GM10248 (cell line): Measurements from ENCODE around the gene FAM200C.

Experiments used
- CTCF ChIA-PET: fragments of 300-600 bp; sonication (Branson Sonifier 250); formaldehyde crosslinking; extraction: SDS; loops from one replicate; lab custom pipeline; 2021; ENCODE audit warnings: antibody characterized with exemption; lab: Yijun Ruan, JAX
- POLR2A ChIA-PET: fragments of 350-650 bp; sonication (Branson Sonifier 250); formaldehyde crosslinking; extraction: SDS; loops from one replicate; lab custom pipeline; 2020; ENCODE audit warnings: antibody characterized with exemption; lab: Yijun Ruan, JAX
- DNase-seq: peaks from one replicate; pipeline ENCODE4 v3.0.0; 2012; ENCODE audit errors: extremely low spot score
- CTCF ChIP-seq: IDR thresholded peaks from 2 replicates; pipeline ENCODE4 v1.5.1; 2012; ENCODE audit warnings: mild to moderate bottlenecking, low read depth; ENCODE audit errors: extremely low read depth, missing control alignments, control extremely low read depth

Gene FAM200C

GRCh38 chr5:160384681-160385080 lies 15.2 kb downstream of the FAM200C start:
- no peak for TF ChIP-seq CTCF
- CTCF ChIA-PET, result no interaction called here
- POLR2A ChIA-PET, result no interaction called here
- no peak for DNase-seq

- CTCF ChIA-PET, result interaction anchor here (1.7 to 3.3 kb wide), 3 partner anchors 37 to 360 kb away, joined by 6 to 12 read pairs (median 6); no protein-coding TSS in a partner anchor
- POLR2A ChIA-PET, result no interaction called here
- DNase-seq, result no peak
- no peak for TF ChIP-seq CTCF
These were observed 17.5 kb downstream of the FAM200C start for GRCh38 chr5:160382346-160382745.

GRCh38 chr5:160380041-160380440 lies 19.8 kb downstream of the FAM200C start:
- TF ChIP-seq CTCF, result no peak
- ChIA-PET POLR2A (no interaction called here), CTCF (interaction anchor here (0.6 to 3.3 kb wide), 6 partner anchors 9 to 358 kb away, joined by 3 to 12 read pairs (median 6); partner anchors contain the start of gene C1QTNF2)
- DNase-seq, result no peak

GRCh38 chr5:160379511-160379910 lies 20.3 kb downstream of the FAM200C start:
- CTCF ChIA-PET, result interaction anchor here (0.6 to 3.3 kb wide), 6 partner anchors 9 to 358 kb away, joined by 3 to 12 read pairs (median 6); partner anchors contain the start of gene C1QTNF2
- TF ChIP-seq CTCF, result no peak
- POLR2A ChIA-PET, result no interaction called here
- no peak for DNase-seq

GRCh38 chr5:160378330-160378729 lies 21.5 kb downstream of the FAM200C start:
- ChIA-PET CTCF (interaction anchor here (1.1 kb wide), 1 partner anchor 356 kb away, joined by 3 read pairs; no protein-coding TSS in a partner anchor), POLR2A (no interaction called here)
- no peak for DNase-seq
- TF ChIP-seq CTCF, result no peak

- ChIA-PET POLR2A (interaction anchor here (0.7 kb wide), 1 partner anchor 503 kb away, joined by 3 read pairs; no protein-coding TSS in a partner anchor), CTCF (interaction anchor here (1.1 to 2.2 kb wide), 3 partner anchors 13 to 356 kb away, joined by 3 to 7 read pairs (median 6); no protein-coding TSS in a partner anchor)
- DNase-seq, result no peak
- TF ChIP-seq CTCF, result no peak
These were observed 22.2 kb downstream of the FAM200C start for GRCh38 chr5:160377651-160378050.
